HepG2 (cell line): ENCODE results near the gene TOB2. TPM values are rescaled to one million over a fixed set of nuclear protein-coding genes. Genes with fewer than 3 reads are reported as not detected.

Source experiments
- ATAC-seq: fragments of 200-7000 bp; cut with Tn5 transposase; 3 replicates; pipeline ENCODE4 v1.9.1; 2020; ENCODE audit warnings: mild to moderate bottlenecking, moderate library complexity
- BruUV-seq: library from RNA; stranded (reverse); fragments of 400-500 nt; replicated peaks from 2 replicates; lab custom pipeline; 2021; lab: Mats Ljungman, UMichigan
- CTCF ChIA-PET: fragments of 300-600 bp; formaldehyde crosslinking; extraction: SDS; loops from one replicate; lab custom pipeline; 2021; ENCODE audit warnings: low total read pairs, inconsistent platforms, low intra/inter-chr PET ratio; lab: Yijun Ruan, JAX
- POLR2A ChIA-PET: fragments of 350-600 bp; sonication (Branson Sonifier 250); formaldehyde crosslinking; loops from one replicate; lab custom pipeline; 2020; ENCODE audit warnings: antibody characterized with exemption, inconsistent platforms; lab: Yijun Ruan, JAX
- DNase-seq: peaks from one replicate; pipeline ENCODE4 v3.0.0-alpha.2; 2015; ENCODE audit warnings: low spot score
- FAIRE-seq: peaks from 3 replicates; lab custom pipeline; 2011; peaks lifted over from hg19 to GRCh38; lab: Jason Lieb, UNC
- H2AFZ ChIP-seq: one replicate; pipeline ENCODE4 v1.6.1; 2011; ENCODE audit warnings: low read length, inconsistent platforms
- H3K27ac ChIP-seq: fragments of 300-600 bp; 3 replicates; pipeline ENCODE4 v1.8.0; 2011; ENCODE audit warnings: mixed run types, mild to moderate bottlenecking, mixed read lengths, low read length, inconsistent platforms; ENCODE audit not compliant: insufficient read depth; ENCODE audit errors: extremely low read length
- H3K27me3 ChIP-seq, 2 experiments: fragments of 200-600 bp in 1 of 2; 2 replicates in 1 of 2; 3 replicates in 1 of 2; pipeline versions ENCODE4 v1.6.0 to v1.8.0; 2011; ENCODE audit warnings: low read length in 2 of 2, mild to moderate bottlenecking in 2 of 2, moderate library complexity in 2 of 2, inconsistent platforms in 1 of 2; ENCODE audit not compliant: insufficient read depth in 2 of 2, control insufficient read depth in 1 of 2
- H3K36me3 ChIP-seq, 2 experiments: fragments of 200-600 bp in 1 of 2; replicated peaks in 1 of 2; 2 replicates in 1 of 2; 3 replicates in 1 of 2; pipeline versions ENCODE4 v1.5.1 to v1.8.0; 2011; ENCODE audit warnings: low read length in 2 of 2, inconsistent platforms in 1 of 2; ENCODE audit not compliant: insufficient read depth in 2 of 2, control insufficient read depth in 1 of 2
- H3K4me1 ChIP-seq: 2 replicates; pipeline ENCODE4 v1.5.1; 2012; ENCODE audit warnings: low read length, inconsistent platforms; ENCODE audit not compliant: insufficient read depth
- H3K4me2 ChIP-seq: 2 replicates; pipeline ENCODE4 v1.6.0; 2011; ENCODE audit warnings: low read depth, low read length, inconsistent platforms
- H3K4me3 ChIP-seq, 3 experiments: fragments of 200-600 bp in 1 of 3; sonication (generic), shearing (Covaris generic) in 1 of 3; replicated peaks in 1 of 3; 2 replicates each; pipeline ENCODE4 v1.5.1; 2011 to 2016; ENCODE audit warnings: low read length in 3 of 3, inconsistent platforms in 2 of 3, low read depth in 2 of 3, mild to moderate bottlenecking in 2 of 3, control low read depth in 1 of 3, mixed read lengths in 1 of 3; ENCODE audit not compliant: insufficient read depth in 1 of 3
- H3K79me2 ChIP-seq: one replicate; pipeline ENCODE4 v1.6.1; 2011; ENCODE audit warnings: low read length, inconsistent platforms; ENCODE audit not compliant: insufficient read depth
- H3K9ac ChIP-seq: 2 replicates; pipeline ENCODE4 v1.6.0; 2011; ENCODE audit warnings: mild to moderate bottlenecking, low read depth, low read length, inconsistent platforms; ENCODE audit not compliant: insufficient read depth
- H3K9me3 ChIP-seq: 2 replicates; pipeline ENCODE4 v1.5.1; 2012; ENCODE audit warnings: mild to moderate bottlenecking, low read length
- H4K20me1 ChIP-seq: 2 replicates; pipeline ENCODE4 v1.6.0; 2011; ENCODE audit warnings: inconsistent platforms, mild to moderate bottlenecking, low read length, moderate library complexity; ENCODE audit not compliant: insufficient read depth
- FIP1L1 ChIP-seq: fragments of 200-400 bp; formaldehyde crosslinking; IDR thresholded peaks from 2 replicates; pipeline ENCODE4 v1.6.1; 2018; ENCODE audit warnings: low read depth, mild to moderate bottlenecking, low read length, moderate library complexity, borderline replicate concordance; ENCODE audit not compliant: insufficient read depth
- NFKBIZ ChIP-seq: IDR thresholded peaks from 2 replicates; pipeline ENCODE4 v1.6.1; 2018; ENCODE audit warnings: missing genetic modification reagents, missing compliant biosample characterization
- POLR2G ChIP-seq: fragments of 200-400 bp; formaldehyde crosslinking; IDR thresholded peaks from 2 replicates; pipeline ENCODE4 v1.6.1; 2018; ENCODE audit warnings: mild to moderate bottlenecking, low read depth, low read length, moderate library complexity
- SALL1 ChIP-seq: sonication (generic); formaldehyde crosslinking; IDR thresholded peaks from 2 replicates; pipeline ENCODE4 v1.8.0; 2022; ENCODE audit warnings: mild to moderate bottlenecking, missing genetic modification reagents
- SRSF9 ChIP-seq: fragments of 200-400 bp; formaldehyde crosslinking; IDR thresholded peaks from 2 replicates; pipeline ENCODE4 v1.6.1; 2018; ENCODE audit warnings: borderline replicate concordance, mild to moderate bottlenecking, low read depth, low read length; ENCODE audit not compliant: insufficient read depth, poor library complexity, severe bottlenecking
- ZBTB21 ChIP-seq: sonication (generic); formaldehyde crosslinking; IDR thresholded peaks from 2 replicates; pipeline ENCODE4 v1.4.0; 2020; ENCODE audit warnings: missing genetic modification reagents
- ZC3H13 ChIP-seq: sonication (generic); formaldehyde crosslinking; IDR thresholded peaks from 2 replicates; pipeline ENCODE4 v1.8.1; 2023; ENCODE audit warnings: mild to moderate bottlenecking, missing genetic modification reagents, moderate library complexity
- ZNF10 ChIP-seq: sonication (generic); formaldehyde crosslinking; IDR thresholded peaks from 2 replicates; pipeline ENCODE4 v1.4.0; 2020; ENCODE audit warnings: mild to moderate bottlenecking, low read depth, missing genetic modification reagents, borderline replicate concordance
- WGBS: methylation state at CpG from one replicate; pipeline ENCODE4 v1.1.6; 2017; ENCODE audit warnings: low lambda C conversion rate; 5-methylcytosine and 5-hydroxymethylcytosine counted together
- in situ Hi-C: cut with HindIII; loops from 2 replicates; pipeline ENCODE4 v1.10.0; 2017; ENCODE audit warnings: low pct_unique_long_range_greater_than_20kb; ENCODE audit not compliant: extremely low pct_ligation_motif_present
- intact Hi-C: fragments of 100-400 bp; cut with micrococcal nuclease; formaldehyde crosslinking; loops from one replicate; pipeline ENCODE4 v1.10.0; 2022; ENCODE audit not compliant: unreplicated experiment
- polyA plus RNA-seq, 8 experiments: library from polyadenylated mRNA; depleted of rRNA in 3 of 8; stranded (reverse) in 7 of 8; unstranded in 1 of 8; fragments of >200 nt; fragmentation: Illumina TruSeq in 4 of 8; extraction: Trizol in 4 of 8; gene quantifications; 2 replicates each; pipeline versions ENCODE4 v1.2.1 to v1.2.3, GENCODE V29; 2011 to 2016; ENCODE audit warnings: low read depth in 4 of 8, missing spikeins in 1 of 8, mixed read lengths in 1 of 8; ENCODE audit not compliant: insufficient read depth in 1 of 8
- total RNA-seq, 5 experiments: library from RNA; depleted of rRNA; stranded (reverse); fragments of >200 nt; fragmentation: Illumina TruSeq; extraction: Trizol; gene quantifications; 2 replicates each; pipeline ENCODE4 v1.2.3, GENCODE V29; 2016; ENCODE audit warnings: low read depth in 1 of 5
- TF ChIP-seq, protein P1 (sequence below): IDR thresholded peaks from 2 replicates; pipeline ENCODE4 v1.6.1; 2016

The TOB2 gene
- total and polyA plus RNA-seq, 2 of the 13 experiments (the other 11 are each of a cell fraction or from before 2014, with no cell fraction given), result 12.2 to 13.7 TPM

DNA sequence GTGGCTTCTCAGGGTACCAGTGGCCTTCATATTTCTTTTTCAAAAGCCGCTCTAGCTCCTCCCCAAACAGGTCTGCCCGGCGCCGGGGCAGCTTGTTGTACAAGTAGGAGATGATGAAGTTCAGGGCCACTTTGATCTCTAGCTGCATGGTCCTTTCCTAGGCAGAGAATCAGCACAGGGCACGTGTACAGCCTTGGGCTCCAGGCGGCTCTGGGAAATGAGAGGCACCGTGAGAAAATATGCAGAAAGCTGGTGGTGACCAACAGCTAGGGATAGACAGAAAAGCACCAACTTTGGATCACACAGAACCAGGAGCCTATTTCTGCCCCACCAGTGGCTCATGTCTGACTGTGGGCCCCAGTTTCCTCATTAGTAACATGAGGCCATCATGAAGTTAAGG, 9.4 kb downstream of the TOB2 start:
- Histone ChIP-seq H3K27me3 (no peaks in the 10 kb centered on the region), H3K9ac (no peak overlapping the region), H3K4me3 (no peak overlapping the region), H4K20me1 (peaks cover 29% of the 10 kb centered on the region), H2AFZ (no peak overlapping the region), H3K27ac (no peak overlapping the region), H3K79me2 (peaks cover 26% of the 10 kb centered on the region), H3K36me3 (peaks cover 18 to 44% of the 10 kb centered on the region in 2 experiments; a peak in 4 of 5 replicates), H3K4me2 (no peak overlapping the region), H3K9me3 (no peaks in the 10 kb centered on the region), H3K4me1 (peaks cover 24% of the 10 kb centered on the region)
- no TSS peak for BruUV-seq
- ChIA-PET POLR2A (interaction anchor here (1.1 to 1.7 kb wide), 2 partner anchors 8 to 11 kb away, joined by 4 to 5 read pairs; no protein-coding TSS in a partner anchor), CTCF (no interaction called here)
- 99% methylated on average over 7 of the region's 7 CpGs for WGBS
- intact Hi-C loops (no loop called here), in situ Hi-C loops (no loop called here)
- FAIRE-seq (no peak), DNase-seq (no peak), ATAC-seq (no peak)
- TF ChIP-seq ZBTB21, result no peak
- TF ChIP-seq POLR2G, result peak; percentile 54; the same call in 1 of the 2 replicates

DNA sequence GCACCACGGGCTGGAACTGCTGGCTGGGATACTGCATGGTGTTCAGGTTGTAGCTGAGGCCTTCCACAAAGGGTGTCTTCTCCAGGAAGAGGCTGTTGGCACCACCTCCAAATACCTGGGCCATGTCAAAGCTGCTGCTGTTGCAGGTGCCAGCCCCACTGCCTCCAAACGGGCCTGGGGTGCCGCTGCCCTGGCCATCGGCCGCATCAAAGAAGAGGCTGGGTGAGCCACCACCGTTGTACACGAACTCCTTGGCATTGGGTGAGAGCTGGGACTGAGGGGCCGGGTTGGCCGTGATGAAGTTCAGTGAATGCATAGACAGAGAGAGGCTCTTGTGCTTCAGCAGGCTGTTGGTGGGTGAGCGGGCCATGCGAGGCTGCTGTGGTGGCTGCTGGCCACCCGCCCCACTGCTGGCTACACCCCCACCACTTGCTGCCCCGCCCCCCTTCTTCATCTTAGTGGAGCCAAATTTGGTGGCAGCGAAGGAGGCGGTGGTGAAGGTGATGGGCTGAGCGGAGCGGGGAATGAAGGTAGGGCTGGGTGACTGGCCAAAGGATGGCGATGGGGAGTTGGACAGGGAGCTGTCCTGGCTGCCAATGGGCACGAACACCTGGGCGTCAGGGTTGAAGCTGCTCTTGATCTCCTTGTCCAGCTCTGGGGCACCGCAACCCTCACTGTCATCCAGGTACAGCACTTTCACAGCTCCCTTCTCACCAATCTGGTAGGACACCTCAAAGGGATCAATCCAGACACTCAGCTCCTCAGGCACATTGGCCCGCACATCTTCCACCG, 10.1 kb downstream of the TOB2 start:
- H3K27me3 ChIP-seq, result no peaks in the 10 kb centered on the region
- no peak overlapping the region for H3K9ac ChIP-seq
- H2AFZ ChIP-seq, result no peak overlapping the region
- H3K9me3 ChIP-seq, result no peaks in the 10 kb centered on the region
- ChIA-PET CTCF (no interaction called here), POLR2A (interaction anchor here (1.1 to 1.7 kb wide), 3 partner anchors 9 to 12 kb away, joined by 4 to 6 read pairs (median 5); partner anchors contain the start of gene TOB2)
- H4K20me1 ChIP-seq, result peaks cover 25% of the 10 kb centered on the region
- FAIRE-seq (no peak), DNase-seq (no peak), ATAC-seq (no peak)
- intact Hi-C loops (no loop called here), in situ Hi-C loops (no loop called here)
- 96% methylated on average over 22 of the region's 23 CpGs for WGBS
- BruUV-seq, result no TSS peak
- no peak overlapping the region for H3K27ac ChIP-seq
- peaks cover 23% of the 10 kb centered on the region for H3K4me1 ChIP-seq
- peaks cover 21% of the 10 kb centered on the region for H3K79me2 ChIP-seq
- H3K4me2 ChIP-seq, result no peak overlapping the region
- H3K36me3 ChIP-seq, result peaks cover 17 to 43% of the 10 kb centered on the region in 2 experiments; a peak in 4 of 5 replicates
- H3K4me3 ChIP-seq, result no peak overlapping the region
- TF ChIP-seq FIP1L1, result no peak
- TF ChIP-seq SALL1 (CRISPR knock-in tag), result no peak
- TF ChIP-seq SRSF9, result no peak
- TF ChIP-seq NFKBIZ, result no peak
- TF ChIP-seq, protein P1, sequence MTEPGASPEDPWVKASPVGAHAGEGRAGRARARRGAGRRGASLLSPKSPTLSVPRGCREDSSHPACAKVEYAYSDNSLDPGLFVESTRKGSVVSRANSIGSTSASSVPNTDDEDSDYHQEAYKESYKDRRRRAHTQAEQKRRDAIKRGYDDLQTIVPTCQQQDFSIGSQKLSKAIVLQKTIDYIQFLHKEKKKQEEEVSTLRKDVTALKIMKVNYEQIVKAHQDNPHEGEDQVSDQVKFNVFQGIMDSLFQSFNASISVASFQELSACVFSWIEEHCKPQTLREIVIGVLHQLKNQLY (CRISPR knock-in tag), result no peak
- no peak for TF ChIP-seq ZNF10
- peak; percentile 52; the same call in 1 of the 2 replicates for TF ChIP-seq ZC3H13
